ENCODE results near the gene ANKRD65.
"Not testable (repeated sequence)": the region's sequence is repeated elsewhere in the genome, so short reads cannot be mapped to it uniquely, and the experiment has no call there.

ANKRD65 gene

GRCh38 chr1:1421147-1421906 is at the start of gene ANKRD65:
Gene ANKRD65 (minus strand): TSS chr1:1421276. CDS start chr1:1421005, 271 bp downstream.
- no peak for DNase-seq

- DNase-seq: not testable (repeated sequence)
These were observed 47.3 kb upstream of the ANKRD65 start for GRCh38 chr1:1468196-1468985.

DNA sequence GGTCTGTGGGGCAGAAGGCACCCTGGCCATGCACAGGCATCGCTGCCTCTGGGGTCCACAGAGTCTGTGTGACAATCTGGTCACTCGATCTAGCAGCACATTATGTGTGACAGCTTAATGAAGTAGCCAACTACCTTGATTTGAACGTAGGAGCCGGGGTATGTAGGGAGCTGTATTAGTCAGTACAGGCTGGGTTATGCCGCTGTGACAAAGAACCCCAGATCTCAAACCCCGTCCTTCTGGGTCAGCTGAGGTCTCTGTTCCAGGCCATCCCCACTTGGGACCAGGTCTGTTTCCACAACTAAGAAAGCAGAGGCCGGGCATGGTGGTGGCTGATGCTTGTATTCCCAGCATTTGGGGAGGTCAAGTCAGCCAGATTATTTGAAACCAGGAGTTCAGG is 42.2 kb upstream of the ANKRD65 start:
- DNase-seq: no peak

- no peak for DNase-seq
These were observed 41.4 kb upstream of the ANKRD65 start for GRCh38 chr1:1462318-1462966.

- DNase-seq: no peak
These were observed 40.7 kb upstream of the ANKRD65 start for GRCh38 chr1:1461721-1462317.

- no peak for DNase-seq
These were observed 39.6 kb upstream of the ANKRD65 start for GRCh38 chr1:1460540-1461130.

DNA sequence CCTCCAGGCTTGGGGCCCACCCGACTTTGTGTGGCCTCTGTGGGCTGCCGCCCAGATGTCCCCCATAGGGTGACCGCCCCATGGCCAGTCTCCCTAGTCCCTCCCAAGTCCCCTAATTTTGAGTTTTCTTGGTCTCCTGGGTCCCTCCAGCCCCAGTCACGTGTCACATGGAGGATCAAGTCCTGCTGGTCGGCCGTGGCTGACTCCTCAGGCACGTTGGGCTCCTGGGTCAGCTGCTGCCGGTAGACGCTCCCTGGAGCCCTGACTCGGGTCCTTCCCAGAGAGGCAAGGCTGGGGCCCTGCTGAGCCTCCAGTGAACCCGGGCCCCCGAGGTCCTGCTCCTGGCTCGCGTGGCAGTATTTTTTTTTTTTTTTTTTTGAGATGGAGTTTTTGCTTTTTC is 38.6 kb upstream of the ANKRD65 start:
- DNase-seq: not testable (repeated sequence)

- not testable (repeated sequence) for DNase-seq
These were observed 38.1 kb upstream of the ANKRD65 start for GRCh38 chr1:1459156-1459555.

DNA sequence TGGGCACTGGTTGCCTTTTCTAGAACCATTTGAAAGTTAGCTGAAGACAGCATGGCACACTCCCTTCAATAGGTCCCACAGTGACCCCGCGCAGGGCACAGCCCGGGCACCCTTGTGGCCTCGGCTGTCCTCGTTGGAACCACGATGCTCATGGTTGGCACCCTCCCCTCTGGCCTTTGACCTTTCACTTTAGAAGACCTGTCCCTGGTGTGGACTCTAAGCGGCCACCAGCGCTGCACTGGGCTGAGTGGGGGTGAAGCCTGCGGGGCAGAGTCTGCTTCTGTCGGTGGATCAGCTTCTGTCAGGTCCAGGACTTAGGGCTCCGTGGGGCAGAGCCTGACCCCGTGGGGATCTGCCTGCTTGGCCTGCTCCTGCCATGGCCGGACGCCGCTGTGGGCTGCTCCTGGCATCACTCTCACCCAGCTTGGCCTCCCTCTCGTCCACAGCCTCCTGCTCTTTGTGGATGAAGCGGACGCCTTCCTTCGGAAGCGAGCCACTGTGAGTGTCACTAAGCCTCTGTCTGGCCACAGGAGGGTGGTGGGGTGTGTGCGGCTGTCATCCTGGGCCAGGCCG is 35.7 kb upstream of the ANKRD65 start:
- not testable (repeated sequence) for DNase-seq

DNA sequence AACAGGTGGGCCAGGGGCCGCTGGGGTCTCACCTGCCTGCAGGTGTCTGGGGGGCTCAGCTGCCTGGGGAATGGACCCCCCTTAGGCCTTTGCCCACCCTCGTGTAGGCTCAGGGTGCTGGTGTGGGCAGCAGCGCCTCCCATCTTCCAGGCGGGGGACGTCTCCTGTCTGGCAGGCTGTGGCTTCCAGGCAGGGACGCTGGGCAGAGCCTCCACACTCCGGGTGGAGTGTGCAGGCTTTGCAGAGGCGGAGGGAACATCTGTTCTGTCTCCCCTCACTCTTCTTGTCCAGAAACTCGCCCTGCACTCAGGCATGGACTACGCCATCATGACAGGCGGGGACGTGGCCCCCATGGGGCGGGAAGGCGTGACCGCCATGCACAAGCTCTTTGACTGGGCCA is 34.9 kb upstream of the ANKRD65 start:
- DNase-seq: not testable (repeated sequence)

- DNase-seq: no peak
These were observed 34.3 kb upstream of the ANKRD65 start for GRCh38 chr1:1455366-1455884.

- not testable (repeated sequence) for DNase-seq
These were observed 33.4 kb upstream of the ANKRD65 start for GRCh38 chr1:1454286-1455056.

DNA sequence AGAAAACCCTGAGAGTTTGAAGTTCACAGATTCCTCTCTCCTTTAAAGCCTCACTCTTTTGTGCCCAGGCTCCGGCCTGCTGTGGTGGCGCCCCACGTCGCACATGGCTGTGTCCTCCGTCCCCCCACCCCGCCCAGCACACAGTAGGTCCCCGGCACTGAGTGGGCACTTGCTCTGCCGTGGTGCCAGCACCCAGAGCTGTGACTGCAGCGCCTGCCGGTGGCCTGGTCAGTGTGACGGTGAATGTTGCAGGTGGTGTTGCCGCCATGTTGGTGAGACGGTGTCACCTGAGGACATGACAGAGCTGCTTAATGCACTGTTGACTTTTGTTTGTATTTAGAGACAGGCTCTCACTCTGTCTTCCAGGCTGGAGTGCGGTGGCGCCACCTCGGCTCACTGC is 31.8 kb upstream of the ANKRD65 start:
- no peak for DNase-seq

GRCh38 chr1:1452365-1452739 is 31.3 kb upstream of the ANKRD65 start:
- DNase-seq: not testable (repeated sequence)

DNA sequence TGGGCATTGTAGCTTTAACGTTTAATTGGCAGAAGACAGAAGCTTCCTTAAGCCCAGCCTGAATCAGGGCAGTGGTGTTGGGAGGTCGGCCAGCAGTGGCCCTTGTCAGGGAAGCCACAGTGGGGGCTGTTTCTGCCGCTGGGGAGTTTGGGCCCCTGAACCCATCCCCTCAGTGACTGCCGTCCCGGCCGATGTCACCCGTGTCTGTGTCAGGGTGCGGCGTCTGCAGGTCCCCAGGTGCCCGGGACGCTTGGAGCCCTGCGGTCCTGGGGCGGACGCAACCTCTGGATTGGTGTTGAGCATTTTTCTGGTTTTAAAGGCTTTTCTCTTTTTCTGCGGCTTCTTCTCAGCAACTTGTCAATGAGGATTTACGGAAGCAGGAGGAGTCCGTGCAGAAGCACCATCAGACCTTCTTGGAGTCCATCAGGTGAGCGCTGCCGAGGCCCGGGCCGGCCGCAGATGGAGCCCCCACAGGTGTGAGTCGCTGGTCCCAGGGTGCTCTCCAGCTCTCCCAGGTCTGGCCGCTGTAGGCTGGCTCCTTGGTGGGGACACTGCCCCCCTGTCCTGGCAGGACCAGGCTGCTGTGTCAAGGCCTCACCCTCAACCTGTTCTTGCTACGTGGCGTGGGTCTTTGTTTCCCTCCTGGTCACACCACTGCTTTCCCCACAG is 30.8 kb upstream of the ANKRD65 start:
- DNase-seq: no peak

- DNase-seq: not testable (repeated sequence)
These were observed 29.5 kb upstream of the ANKRD65 start for GRCh38 chr1:1450616-1451015.

GRCh38 chr1:1449099-1449739 is 28.1 kb upstream of the ANKRD65 start, which contains the start of gene ATAD3C:
Gene ATAD3C (plus strand): TSS chr1:1449689. CDS start chr1:1450684, 995 bp downstream.
- DNase-seq: no peak

DNA sequence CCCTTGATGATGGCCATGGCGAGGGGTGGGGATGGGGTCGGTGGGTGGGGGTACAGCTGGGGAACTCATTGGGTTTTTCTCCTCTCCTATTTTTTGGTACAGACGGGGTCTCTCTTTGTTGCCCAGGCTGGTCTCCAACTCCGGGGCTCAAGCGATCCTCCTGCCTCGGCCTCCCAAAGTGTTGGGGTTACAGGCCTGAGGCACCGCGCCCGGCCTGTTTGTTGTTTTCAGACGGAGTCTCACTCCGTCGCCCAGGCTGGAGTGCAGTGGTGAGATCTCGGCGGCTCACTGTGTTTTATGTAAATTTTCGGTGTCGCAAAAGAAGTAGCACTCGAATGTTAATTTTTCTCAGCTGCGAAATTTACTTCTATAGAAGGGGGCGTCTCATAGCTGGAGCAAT is 25.6 kb upstream of the ANKRD65 start:
- DNase-seq: not testable (repeated sequence)

DNA sequence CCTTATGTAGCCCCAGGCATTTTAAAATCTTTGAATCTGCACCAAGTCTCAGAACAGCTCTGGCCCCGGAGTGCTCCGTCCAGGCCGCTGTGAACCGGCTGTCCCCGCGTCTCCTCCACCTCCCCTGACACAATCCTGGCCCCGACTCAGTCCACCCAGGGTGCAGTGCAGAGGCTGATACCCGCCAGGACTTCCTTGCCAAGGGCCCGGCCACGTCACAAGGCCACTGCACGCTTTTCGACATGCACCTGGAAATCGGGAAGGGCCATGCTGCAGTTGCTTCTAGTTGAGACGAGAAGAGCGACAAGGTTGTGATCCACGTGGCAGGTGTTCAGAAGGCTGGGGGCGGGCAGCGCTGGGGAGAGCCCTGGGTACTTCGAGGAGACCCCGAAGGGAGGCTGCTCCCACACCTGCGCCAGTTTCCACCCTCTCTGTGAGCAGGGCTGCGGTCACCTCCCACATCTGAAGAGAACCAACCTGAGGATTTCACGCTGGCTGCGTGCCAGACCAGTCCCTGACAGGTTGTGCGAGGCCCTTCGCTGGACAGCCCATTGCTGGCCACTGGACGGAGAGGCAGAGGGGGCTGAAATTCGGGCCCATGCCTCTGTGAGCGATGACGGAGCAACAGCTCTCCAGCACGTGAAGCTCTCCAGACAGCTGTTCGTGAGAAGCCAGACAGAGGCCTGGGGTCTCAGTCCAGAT is 21.1 kb upstream of the ANKRD65 start:
- DNase-seq: no peak

Measured in NCI-H748 treated with DMSO at 0.1 percent for 48 hours (cell line).